NCI-H1930 (cell line): ENCODE data around the gene PRR23E.

Experiments used
- DNase-seq, 2 experiments: peaks; one replicate each; lab custom pipeline; 2025; lab: John Stamatoyannopoulos, UW

The PRR23E gene

GRCh38 chr3:127209840-127210653 is 17.1 kb downstream of the PRR23E start:
- DNase-seq: no peak

- DNase-seq: no peak
Observed at GRCh38 chr3:127210654-127210943, 17.7 kb downstream of the PRR23E start.

DNA sequence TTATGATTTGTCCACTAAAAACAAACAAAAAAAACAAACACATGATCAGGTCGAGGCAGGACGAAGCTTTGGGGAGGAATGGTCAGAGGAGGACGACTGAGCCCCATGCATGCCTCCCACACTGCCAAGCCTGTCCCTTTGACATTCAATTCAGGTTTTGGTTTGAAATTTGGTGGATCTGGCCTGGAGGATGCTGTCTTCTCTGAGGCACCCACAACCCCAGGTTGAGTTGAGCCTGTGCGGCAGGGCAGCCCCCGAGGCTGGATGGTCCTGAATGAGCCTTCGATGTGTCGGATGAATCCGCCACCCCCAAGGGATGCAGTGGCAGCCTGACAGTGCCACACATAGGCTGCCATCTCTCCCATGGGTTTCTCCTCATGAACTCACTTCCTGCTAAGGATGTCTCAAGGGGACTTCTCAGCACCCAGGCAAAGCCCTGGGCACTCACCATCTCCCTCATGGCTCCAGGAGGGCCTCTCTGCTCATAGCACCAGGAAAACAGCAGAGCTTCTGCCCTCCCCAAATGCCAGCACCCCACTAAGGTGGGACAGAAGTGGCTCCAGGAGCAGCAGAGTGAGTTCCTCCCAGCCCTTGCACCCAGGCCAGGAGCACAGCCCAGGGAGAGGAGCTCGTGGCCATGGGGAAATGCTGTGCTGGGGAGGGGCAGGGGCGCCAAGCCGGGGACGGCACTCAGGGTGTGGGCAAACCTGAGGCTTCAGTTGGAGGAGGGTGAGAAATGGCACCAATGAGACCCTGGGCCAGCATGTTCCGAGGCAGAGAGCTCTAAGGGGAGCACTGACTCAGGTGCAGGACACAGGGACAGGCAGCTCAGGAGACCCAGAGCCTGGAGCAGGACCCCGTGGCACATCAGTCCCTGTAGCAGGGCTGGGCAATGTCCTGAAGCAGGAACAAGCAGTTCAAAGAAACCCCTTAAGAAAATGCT is 18.5 kb downstream of the PRR23E start:
- no peak for DNase-seq

DNA sequence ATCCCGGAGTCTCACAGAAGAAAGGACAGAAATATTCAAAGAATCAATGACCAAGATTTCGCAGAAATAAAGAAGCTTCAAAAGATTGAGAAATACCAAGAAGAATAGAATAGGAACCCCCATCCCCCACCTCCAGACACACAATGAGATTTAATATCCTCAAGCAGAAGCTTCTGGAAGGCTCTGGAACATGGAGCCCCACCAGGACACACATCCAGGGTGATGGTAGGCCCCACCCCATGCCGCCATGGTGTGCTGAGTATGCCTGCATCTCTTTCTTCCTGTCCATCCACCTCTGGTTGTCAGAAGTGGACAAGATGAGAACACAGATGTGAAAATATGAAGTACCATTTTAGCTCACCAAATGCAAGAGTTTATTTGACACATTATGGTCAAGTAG is 19.3 kb downstream of the PRR23E start:
- DNase-seq: no peak

- DNase-seq: no peak
Observed at GRCh38 chr3:127212711-127213110, 19.8 kb downstream of the PRR23E start.

DNA sequence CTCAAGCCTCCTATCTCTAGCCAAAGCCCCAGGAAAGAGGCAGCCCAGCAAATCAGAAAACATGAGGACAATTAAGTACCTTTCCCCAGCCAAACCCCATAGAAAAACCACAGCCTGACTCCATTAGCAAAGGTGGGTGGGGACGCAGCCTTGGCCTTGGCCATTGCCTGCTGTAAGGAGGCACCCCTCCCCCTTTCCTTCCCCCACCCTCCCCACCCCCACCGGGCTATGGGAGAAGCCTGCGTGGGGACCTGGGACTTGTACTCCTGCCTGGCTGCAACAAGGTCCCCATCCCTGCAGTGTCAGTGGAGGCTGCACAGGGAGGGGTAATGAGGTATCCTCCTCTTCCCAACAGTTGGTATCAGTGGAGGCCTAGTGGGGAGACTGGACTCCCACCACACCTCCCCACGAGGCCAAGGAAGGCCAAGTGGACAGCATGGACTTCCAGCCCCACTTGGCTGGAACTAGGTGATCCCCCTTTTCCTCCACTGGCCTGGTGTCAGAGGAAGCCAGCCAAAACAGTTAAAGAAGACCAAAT is 20.5 kb downstream of the PRR23E start:
- DNase-seq: no peak

GRCh38 chr3:127214975-127215374 is 22.0 kb downstream of the PRR23E start:
- DNase-seq: no peak

GRCh38 chr3:127215714-127216414 is 22.9 kb downstream of the PRR23E start:
- no peak for DNase-seq

DNA sequence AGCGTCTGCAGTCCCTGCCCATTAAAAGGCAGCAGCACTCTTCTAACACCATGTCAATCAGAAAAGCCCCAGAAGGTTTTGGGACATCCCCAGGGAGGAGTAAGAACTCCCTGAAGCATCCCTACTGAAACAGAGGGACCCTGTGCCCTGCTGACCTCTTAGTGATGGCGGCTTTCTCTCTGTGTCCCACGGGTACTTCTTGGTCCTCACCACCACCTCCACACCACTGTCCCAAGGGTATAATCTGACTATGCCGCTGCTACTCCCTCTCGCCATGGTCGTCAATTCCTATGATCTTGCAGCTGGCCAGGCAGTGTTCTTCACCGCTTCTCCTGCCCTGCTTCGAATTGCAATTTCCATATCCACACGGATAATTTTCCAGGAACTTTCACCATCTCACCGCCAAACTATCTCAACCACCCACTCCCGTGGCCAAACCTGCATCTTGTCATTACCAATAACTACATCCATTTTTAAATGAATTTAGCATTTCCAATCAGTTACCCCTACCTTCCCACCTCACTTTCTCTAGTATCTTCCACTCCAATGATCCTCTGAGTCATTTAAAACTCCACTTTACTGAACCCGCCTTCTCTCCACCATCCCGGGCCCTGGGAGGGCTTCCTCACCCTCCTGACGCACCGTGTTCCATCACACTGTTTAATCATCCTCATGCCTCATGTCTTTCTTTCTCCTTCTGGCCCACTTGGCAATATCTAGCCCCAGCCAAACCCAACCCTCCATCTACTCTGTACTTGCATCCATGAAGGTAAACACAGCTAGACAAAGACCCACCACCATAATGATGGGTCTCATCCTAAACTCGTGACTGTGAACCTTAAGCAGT is 23.7 kb downstream of the PRR23E start:
- no peak for DNase-seq

- DNase-seq: no peak
Observed at GRCh38 chr3:127217596-127218453, 24.9 kb downstream of the PRR23E start.

- no peak for DNase-seq
Observed at GRCh38 chr3:127218454-127218922, 25.6 kb downstream of the PRR23E start.

GRCh38 chr3:127220497-127220896 is 27.6 kb downstream of the PRR23E start:
- DNase-seq: no peak

GRCh38 chr3:127221037-127221436 is 28.1 kb downstream of the PRR23E start:
- DNase-seq: no peak

GRCh38 chr3:127221446-127222035 is 28.6 kb downstream of the PRR23E start:
- no peak for DNase-seq

DNA sequence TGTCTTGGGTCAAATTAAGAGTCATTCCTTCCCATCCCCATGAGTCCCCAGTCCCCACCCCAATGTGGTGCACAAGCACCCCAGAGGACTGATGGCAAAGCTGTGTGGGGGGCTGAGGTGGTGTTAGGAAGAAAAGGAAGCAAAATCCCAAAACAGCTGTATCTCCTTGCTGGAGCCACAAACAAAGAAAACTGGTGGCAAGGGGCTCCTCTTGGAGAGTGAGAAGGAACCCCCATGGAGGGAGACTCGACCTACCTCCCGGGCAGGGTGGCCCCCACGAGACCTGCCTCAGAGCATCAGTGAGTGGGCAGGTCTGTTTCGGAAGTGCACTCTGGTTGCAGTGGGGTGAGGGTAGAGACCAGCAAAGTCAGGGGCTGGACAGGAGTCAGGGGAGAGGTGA is 29.2 kb downstream of the PRR23E start:
- no peak for DNase-seq

DNA sequence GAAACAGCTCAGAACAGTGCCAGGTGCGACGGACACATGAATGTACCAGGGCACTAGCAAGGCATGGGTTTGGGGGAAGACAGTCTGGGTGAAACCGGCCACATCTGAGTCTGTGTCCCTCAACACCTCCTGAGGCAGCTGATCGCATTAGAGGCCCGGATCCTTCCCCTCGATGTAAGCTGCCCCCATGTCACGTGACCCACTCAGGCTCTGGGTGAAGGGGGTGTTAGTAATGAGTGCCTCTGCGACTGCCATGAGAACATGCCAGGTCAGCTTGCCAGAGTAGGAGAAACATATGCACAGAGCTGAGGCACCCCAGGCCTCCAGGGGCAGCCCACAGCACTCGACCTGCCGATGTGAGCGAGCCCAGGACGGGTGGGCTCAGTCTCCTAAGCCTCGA is 29.7 kb downstream of the PRR23E start:
- DNase-seq: no peak

GRCh38 chr3:127224118-127224517 is 31.2 kb downstream of the PRR23E start:
- DNase-seq: no peak

- no peak for DNase-seq
Observed at GRCh38 chr3:127226457-127226856, 33.5 kb downstream of the PRR23E start.

DNA sequence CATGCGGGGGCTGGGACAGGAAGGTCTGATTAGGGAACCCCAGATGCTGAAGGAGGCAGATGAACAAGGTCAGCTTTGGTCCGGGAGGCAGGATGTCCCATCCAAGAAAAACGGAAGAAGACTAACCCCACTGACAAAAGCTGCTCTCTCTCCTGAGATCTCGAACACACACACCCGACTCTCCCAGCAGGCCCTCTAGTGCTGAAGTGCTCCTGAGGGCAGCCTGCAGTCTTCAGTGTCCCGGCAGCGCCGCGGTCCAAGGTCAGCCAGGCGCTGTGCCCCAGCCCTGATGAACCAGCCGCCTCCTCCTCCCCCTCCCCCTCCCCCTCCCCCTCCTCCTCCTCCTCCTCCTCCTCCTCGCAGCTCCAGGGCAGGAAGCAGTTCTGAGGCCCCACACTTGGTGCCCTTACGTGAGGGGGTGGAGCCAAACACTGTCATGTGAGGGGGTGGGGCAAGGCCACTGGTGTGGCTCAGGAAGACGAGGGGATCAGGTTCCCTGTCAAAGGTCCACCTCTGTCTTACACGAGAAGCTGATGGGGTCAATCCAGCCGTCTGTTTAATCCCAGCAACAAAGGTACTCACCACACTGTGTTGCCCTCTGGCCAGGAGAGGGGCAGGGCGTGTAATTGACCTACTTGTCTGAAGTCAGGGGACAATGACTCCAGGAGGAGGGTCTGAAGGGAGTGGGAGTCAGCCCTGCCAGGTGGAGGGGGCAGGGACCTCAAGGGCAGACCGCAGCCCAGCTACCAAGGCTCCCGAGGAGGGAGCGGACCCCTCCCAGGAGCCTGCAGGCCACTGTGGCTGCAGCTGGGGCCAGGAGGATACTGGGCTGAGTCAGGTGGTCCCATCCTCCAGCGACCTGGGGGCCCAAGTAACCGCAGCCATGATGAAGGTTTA is 34.3 kb downstream of the PRR23E start:
- no peak for DNase-seq
